Embryonic facial prominence (tissue), 1 donor: ENCODE data around the gene KLHDC1.
A peak's percentile ranks its signal among the peaks of the same experiment; 100 is the strongest.
"Not testable (repeated sequence)": the region's sequence is repeated elsewhere in the genome, so short reads cannot be mapped to it uniquely, and the experiment has no call there.

Experiments used
- DNase-seq: peaks from one replicate; pipeline ENCODE4 v3.0.0-alpha.2; 2016; ENCODE audit errors: extremely low spot score

The KLHDC1 gene

GRCh38 chr14:49727171-49727570 lies 34.3 kb downstream of the KLHDC1 start:
- no peak for DNase-seq

- DNase-seq, result no peak
These were observed 40.0 kb downstream of the KLHDC1 start for GRCh38 chr14:49732896-49733295.

- no peak for DNase-seq
These were observed 40.9 kb downstream of the KLHDC1 start for GRCh38 chr14:49733836-49734235.

GRCh38 chr14:49735669-49736068 lies 42.7 kb downstream of the KLHDC1 start:
- DNase-seq, result not testable (repeated sequence)

GRCh38 chr14:49745191-49745590 lies 52.3 kb downstream of the KLHDC1 start:
- DNase-seq, result no peak

GRCh38 chr14:49746476-49746875 lies 53.6 kb downstream of the KLHDC1 start:
- DNase-seq, result not testable (repeated sequence)

- no peak for DNase-seq
These were observed 61.7 kb downstream of the KLHDC1 start for GRCh38 chr14:49754570-49755097.

- no peak for DNase-seq
These were observed 62.5 kb downstream of the KLHDC1 start for GRCh38 chr14:49755378-49755777.

GRCh38 chr14:49761839-49762551 lies 69.1 kb downstream of the KLHDC1 start:
- DNase-seq, result no peak

GRCh38 chr14:49766839-49767238 lies 73.9 kb downstream of the KLHDC1 start:
- no peak for DNase-seq

- no peak for DNase-seq
These were observed 74.3 kb downstream of the KLHDC1 start for GRCh38 chr14:49767270-49767570.

- DNase-seq, result peak; percentile 79
These were observed 74.8 kb downstream of the KLHDC1 start, which contains the start of gene KLHDC2 for GRCh38 chr14:49767571-49768300. KLHDC2 (plus strand) TSS chr14:49768153; CDS start chr14:49768469, 316 bp downstream.

GRCh38 chr14:49768301-49769121 lies 75.6 kb downstream of the KLHDC1 start:
- DNase-seq, result no peak

GRCh38 chr14:49769171-49769570 lies 76.3 kb downstream of the KLHDC1 start:
- no peak for DNase-seq

GRCh38 chr14:49769581-49770211 lies 76.8 kb downstream of the KLHDC1 start:
- DNase-seq, result no peak

GRCh38 chr14:49770212-49770817 lies 77.4 kb downstream of the KLHDC1 start:
- DNase-seq, result no peak

- DNase-seq, result not testable (repeated sequence)
These were observed 78.8 kb downstream of the KLHDC1 start for GRCh38 chr14:49771691-49772090.

- DNase-seq, result no peak
These were observed 81.2 kb downstream of the KLHDC1 start for GRCh38 chr14:49774106-49774505.

GRCh38 chr14:49778421-49778820 lies 85.5 kb downstream of the KLHDC1 start:
- no peak for DNase-seq

GRCh38 chr14:49781040-49781439 lies 88.1 kb downstream of the KLHDC1 start:
- not testable (repeated sequence) for DNase-seq

GRCh38 chr14:49783394-49784014 lies 90.6 kb downstream of the KLHDC1 start:
- no peak for DNase-seq
